GM23338 (cell line): ENCODE results near the gene BLOC1S5. TPM values are rescaled to one million over a fixed set of nuclear protein-coding genes. Genes with fewer than 3 reads are reported as not detected.

Source experiments
- ATAC-seq: fragments of 200-7000 bp; cut with Tn5 transposase; 3 replicates; pipeline ENCODE4 v1.9.1; 2020
- DNase-seq: peaks from one replicate; pipeline ENCODE4 v3.0.0-alpha.2; 2015; ENCODE audit warnings: low spot score
- H2AFZ ChIP-seq: fragments of 200-600 bp; sonication (generic); 2 replicates; pipeline ENCODE4 v1.8.0; 2016; ENCODE audit warnings: antibody characterized with exemption, mild to moderate bottlenecking, moderate library complexity
- H3F3A ChIP-seq: fragments of 200-600 bp; sonication (generic); replicated peaks from 2 replicates; pipeline ENCODE4 v1.8.0; 2017; ENCODE audit warnings: antibody characterized with exemption, mixed run types, low read depth
- H3K27ac ChIP-seq: fragments of 200-600 bp; sonication (generic); 2 replicates; pipeline ENCODE4 v1.6.1; 2016; ENCODE audit warnings: low read depth
- H3K27me3 ChIP-seq: fragments of 200-600 bp; sonication (generic); 2 replicates; pipeline ENCODE4 v1.8.0; 2016; ENCODE audit warnings: mild to moderate bottlenecking, mixed run types, moderate library complexity; ENCODE audit not compliant: insufficient read depth
- H3K36me3 ChIP-seq: fragments of 200-600 bp; sonication (generic); 2 replicates; pipeline ENCODE4 v1.8.0; 2016; ENCODE audit warnings: mild to moderate bottlenecking; ENCODE audit not compliant: insufficient read depth
- H3K4me1 ChIP-seq: fragments of 200-600 bp; sonication (generic); 2 replicates; pipeline ENCODE4 v1.8.0; 2016; ENCODE audit warnings: mild to moderate bottlenecking, moderate library complexity; ENCODE audit not compliant: insufficient read depth
- H3K4me2 ChIP-seq: fragments of 200-600 bp; sonication (generic); 2 replicates; pipeline ENCODE4 v1.7.1; 2017; ENCODE audit warnings: mixed run types
- H3K4me3 ChIP-seq: fragments of 200-600 bp; sonication (generic); 2 replicates; pipeline ENCODE4 v1.6.1; 2016; ENCODE audit warnings: mixed run types
- H3K79me2 ChIP-seq: fragments of 200-600 bp; sonication (generic); replicated peaks from 2 replicates; pipeline ENCODE4 v1.8.0; 2017; ENCODE audit warnings: mild to moderate bottlenecking; ENCODE audit not compliant: insufficient read depth
- H3K9me2 ChIP-seq: fragments of 200-600 bp; sonication (generic); 2 replicates; pipeline ENCODE4 v1.8.0; 2017; ENCODE audit not compliant: insufficient read depth
- H4K20me1 ChIP-seq: fragments of 200-600 bp; sonication (generic); replicated peaks from 2 replicates; pipeline ENCODE4 v1.8.0; 2017; ENCODE audit warnings: mild to moderate bottlenecking; ENCODE audit not compliant: insufficient read depth
- H3K27ac Mint-ChIP-seq: 2 replicates; pipeline ENCODE4 v1.8.0; 2020; ENCODE audit warnings: inconsistent platforms, mild to moderate bottlenecking, moderate library complexity, mixed read lengths
- H3K27me3 Mint-ChIP-seq: 3 replicates; pipeline ENCODE4 v1.8.0; 2022; ENCODE audit warnings: low read depth, mild to moderate bottlenecking, moderate library complexity, mixed read lengths, inconsistent platforms; ENCODE audit not compliant: insufficient read depth, poor library complexity
- H3K36me3 Mint-ChIP-seq: 3 replicates; pipeline ENCODE4 v1.8.0; 2021; ENCODE audit warnings: low read depth, mild to moderate bottlenecking, inconsistent platforms, moderate library complexity, mixed read lengths
- H3K4me1 Mint-ChIP-seq: 3 replicates; pipeline ENCODE4 v1.8.0; 2020; ENCODE audit warnings: mild to moderate bottlenecking, inconsistent platforms, mixed read lengths
- H3K4me3 Mint-ChIP-seq: 3 replicates; pipeline ENCODE4 v1.8.0; 2021; ENCODE audit warnings: moderate library complexity, mild to moderate bottlenecking, inconsistent platforms, mixed read lengths
- H3K9me3 Mint-ChIP-seq: 3 replicates; pipeline ENCODE4 v1.8.0; 2020; ENCODE audit warnings: moderate library complexity, mild to moderate bottlenecking, inconsistent platforms, mixed read lengths
- CREB1 ChIP-seq: fragments of 250-450 bp; sonication (Bioruptor Pico); IDR thresholded peaks from 2 replicates; pipeline ENCODE4 v1.5.0; 2020; ENCODE audit warnings: low read depth, mild to moderate bottlenecking, moderate library complexity
- CTCF ChIP-seq, 2 experiments: fragments of 200-600 bp in 1 of 2; sonication (generic) in 1 of 2; conservative IDR thresholded peaks; 2 replicates each; pipeline versions ENCODE4 v1.5.1 to v1.6.1; 2016 to 2017; ENCODE audit warnings: antibody characterized with exemption in 2 of 2, low read depth in 2 of 2, mild to moderate bottlenecking in 2 of 2, moderate library complexity in 1 of 2
- EZH2 ChIP-seq: fragments of 200-600 bp; sonication (generic); IDR thresholded peaks from one replicate; pipeline ENCODE4 v1.8.0; 2017; ENCODE audit warnings: antibody characterized with exemption, mild to moderate bottlenecking, low read depth; ENCODE audit not compliant: unreplicated experiment
- EZH2phosphoT487 ChIP-seq: fragments of 200-600 bp; sonication (generic); IDR thresholded peaks from one replicate; pipeline ENCODE4 v1.8.1; 2018; ENCODE audit warnings: antibody characterized with exemption; ENCODE audit not compliant: unreplicated experiment
- JUNB ChIP-seq: IDR thresholded peaks from one replicate; pipeline ENCODE4 v1.6.1; 2016; ENCODE audit warnings: antibody characterized with exemption; ENCODE audit not compliant: unreplicated experiment
- NANOG ChIP-seq: IDR thresholded peaks from 2 replicates; pipeline ENCODE4 v1.6.1; 2016; ENCODE audit warnings: antibody characterized with exemption, borderline replicate concordance
- POLR2AphosphoS5 ChIP-seq: IDR thresholded peaks from 2 replicates; pipeline ENCODE4 v1.6.1; 2016; ENCODE audit warnings: antibody characterized with exemption, low read depth
- STAT1 ChIP-seq: IDR thresholded peaks from one replicate; pipeline ENCODE4 v1.6.1; 2016; ENCODE audit warnings: antibody characterized with exemption; ENCODE audit not compliant: unreplicated experiment
- ZNF114 ChIP-seq: fragments of 250-450 bp; sonication (Bioruptor Pico); IDR thresholded peaks from 2 replicates; pipeline ENCODE4 v1.5.0; 2020; ENCODE audit warnings: mild to moderate bottlenecking, moderate library complexity
- ZNF331 ChIP-seq: fragments of 250-450 bp; sonication (Bioruptor Pico); IDR thresholded peaks from 2 replicates; pipeline ENCODE4 v1.5.0; 2020; ENCODE audit warnings: low read depth, mild to moderate bottlenecking, moderate library complexity
- ZNF462 ChIP-seq: fragments of 250-450 bp; sonication (Bioruptor Pico); IDR thresholded peaks from 2 replicates; pipeline ENCODE4 v1.5.0; 2020; ENCODE audit warnings: mild to moderate bottlenecking, moderate library complexity
- polyA plus RNA-seq: library from polyadenylated mRNA; unstranded; fragments of >200 nt; fragmentation: Nextera tagmentation; extraction: Ambion mirVana; gene quantifications from 2 replicates; pipeline ENCODE4 v1.2.1, GENCODE V29; 2016
- total RNA-seq: library from RNA; depleted of rRNA; stranded (reverse); fragments of >200 nt; shearing (Covaris generic); gene quantifications from 2 replicates; pipeline ENCODE4 v1.2.3, GENCODE V29; 2014
- TF ChIP-seq, protein P1 (sequence below): IDR thresholded peaks from one replicate; pipeline ENCODE4 v1.6.1; 2018; ENCODE audit warnings: antibody characterized with exemption; ENCODE audit not compliant: unreplicated experiment
- TF ChIP-seq, protein P2 (sequence below): IDR thresholded peaks from 2 replicates; pipeline ENCODE4 v1.6.1; 2016; ENCODE audit warnings: antibody characterized with exemption

BLOC1S5 gene
- total and polyA plus RNA-seq, 2 experiments from 2014 or later: 14.9 to 16.6 TPM

DNA sequence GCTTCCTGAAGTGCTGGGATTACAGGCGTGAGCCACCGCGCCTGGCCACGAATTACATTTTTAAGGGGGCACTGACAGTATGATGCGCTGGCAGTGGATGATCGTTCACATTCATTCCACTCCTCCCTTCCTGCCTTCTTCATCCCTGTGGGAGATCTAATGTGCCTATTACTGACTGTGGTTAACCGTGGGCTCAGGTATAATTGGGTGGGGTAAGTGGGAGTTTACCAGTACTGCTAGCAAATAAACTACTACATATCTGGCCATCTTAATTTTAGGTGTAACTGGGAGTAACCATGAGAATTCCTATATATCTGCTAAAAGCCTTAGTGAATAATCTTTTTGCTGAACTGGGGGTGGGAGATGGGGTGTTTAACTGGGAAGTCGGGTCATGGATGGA is 6.5 kb upstream of the BLOC1S5 start:
- no peak overlapping the region for H3K27ac ChIP-seq
- no peak for ATAC-seq
- no peaks in the 10 kb centered on the region for H3K27me3 ChIP-seq

More for the DNA sequence above, 6.5 kb upstream of the BLOC1S5 start:
- Histone ChIP-seq H3K4me3 (no peak overlapping the region), H2AFZ (no peak overlapping the region), H3F3A (no peaks in the 10 kb centered on the region), H3K4me1 (no peaks in the 10 kb centered on the region; the same call in 1 of the 2 replicates), H3K4me2 (no peak overlapping the region), H3K36me3 (no peaks in the 10 kb centered on the region; the same call in 1 of the 2 replicates), H3K9me2 (peaks cover 4% of the 10 kb centered on the region; the same call in 1 of the 2 replicates), H3K79me2 (no peaks in the 10 kb centered on the region), H4K20me1 (no peaks in the 10 kb centered on the region; the same call in 1 of the 2 replicates)
- H3K4me1 Mint-ChIP-seq: peaks cover 13% of the 10 kb centered on the region
- no peak for DNase-seq
- no peak overlapping the region for H3K27ac Mint-ChIP-seq
- H3K4me3 Mint-ChIP-seq: no peak overlapping the region
- no peaks in the 10 kb centered on the region for H3K36me3 Mint-ChIP-seq
- no peak for TF ChIP-seq EZH2
- no peak for TF ChIP-seq ZNF114 (CRISPR knock-in tag)
- no peak for TF ChIP-seq ZNF462 (CRISPR knock-in tag)
- TF ChIP-seq STAT1: no peak
- no peak for TF ChIP-seq EZH2phosphoT487
- TF ChIP-seq JUNB: no peak
- no peak for TF ChIP-seq CTCF (conservative IDR thresholded peaks at IDR 0.05; ENCODE audit: low read depth in 2 of 2)
- no peak for TF ChIP-seq POLR2AphosphoS5
- TF ChIP-seq NANOG: no peak
- no peak for TF ChIP-seq ZNF331 (CRISPR knock-in tag)
- TF ChIP-seq, protein P1, sequence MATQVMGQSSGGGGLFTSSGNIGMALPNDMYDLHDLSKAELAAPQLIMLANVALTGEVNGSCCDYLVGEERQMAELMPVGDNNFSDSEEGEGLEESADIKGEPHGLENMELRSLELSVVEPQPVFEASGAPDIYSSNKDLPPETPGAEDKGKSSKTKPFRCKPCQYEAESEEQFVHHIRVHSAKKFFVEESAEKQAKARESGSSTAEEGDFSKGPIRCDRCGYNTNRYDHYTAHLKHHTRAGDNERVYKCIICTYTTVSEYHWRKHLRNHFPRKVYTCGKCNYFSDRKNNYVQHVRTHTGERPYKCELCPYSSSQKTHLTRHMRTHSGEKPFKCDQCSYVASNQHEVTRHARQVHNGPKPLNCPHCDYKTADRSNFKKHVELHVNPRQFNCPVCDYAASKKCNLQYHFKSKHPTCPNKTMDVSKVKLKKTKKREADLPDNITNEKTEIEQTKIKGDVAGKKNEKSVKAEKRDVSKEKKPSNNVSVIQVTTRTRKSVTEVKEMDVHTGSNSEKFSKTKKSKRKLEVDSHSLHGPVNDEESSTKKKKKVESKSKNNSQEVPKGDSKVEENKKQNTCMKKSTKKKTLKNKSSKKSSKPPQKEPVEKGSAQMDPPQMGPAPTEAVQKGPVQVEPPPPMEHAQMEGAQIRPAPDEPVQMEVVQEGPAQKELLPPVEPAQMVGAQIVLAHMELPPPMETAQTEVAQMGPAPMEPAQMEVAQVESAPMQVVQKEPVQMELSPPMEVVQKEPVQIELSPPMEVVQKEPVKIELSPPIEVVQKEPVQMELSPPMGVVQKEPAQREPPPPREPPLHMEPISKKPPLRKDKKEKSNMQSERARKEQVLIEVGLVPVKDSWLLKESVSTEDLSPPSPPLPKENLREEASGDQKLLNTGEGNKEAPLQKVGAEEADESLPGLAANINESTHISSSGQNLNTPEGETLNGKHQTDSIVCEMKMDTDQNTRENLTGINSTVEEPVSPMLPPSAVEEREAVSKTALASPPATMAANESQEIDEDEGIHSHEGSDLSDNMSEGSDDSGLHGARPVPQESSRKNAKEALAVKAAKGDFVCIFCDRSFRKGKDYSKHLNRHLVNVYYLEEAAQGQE: no peak
- TF ChIP-seq, protein P2, sequence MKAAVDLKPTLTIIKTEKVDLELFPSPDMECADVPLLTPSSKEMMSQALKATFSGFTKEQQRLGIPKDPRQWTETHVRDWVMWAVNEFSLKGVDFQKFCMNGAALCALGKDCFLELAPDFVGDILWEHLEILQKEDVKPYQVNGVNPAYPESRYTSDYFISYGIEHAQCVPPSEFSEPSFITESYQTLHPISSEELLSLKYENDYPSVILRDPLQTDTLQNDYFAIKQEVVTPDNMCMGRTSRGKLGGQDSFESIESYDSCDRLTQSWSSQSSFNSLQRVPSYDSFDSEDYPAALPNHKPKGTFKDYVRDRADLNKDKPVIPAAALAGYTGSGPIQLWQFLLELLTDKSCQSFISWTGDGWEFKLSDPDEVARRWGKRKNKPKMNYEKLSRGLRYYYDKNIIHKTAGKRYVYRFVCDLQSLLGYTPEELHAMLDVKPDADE: no peak
- no peak for TF ChIP-seq CREB1 (CRISPR knock-in tag)
- H3K27me3 Mint-ChIP-seq: no peaks in the 10 kb centered on the region
- H3K9me3 Mint-ChIP-seq: no peaks in the 10 kb centered on the region
